ENCODE results near the gene EEA1.
"Not testable (repeated sequence)": the region's sequence is repeated elsewhere in the genome, so short reads cannot be mapped to it uniquely, and the experiment has no call there.

Gene EEA1

GRCh38 chr12:92928962-92929915 lies at the start of gene EEA1:
TSS of gene EEA1 (minus strand) at chr12:92929295. CDS start at chr12:92929066, 229 bp downstream.
- peak; percentile 89 to 94 for DNase-seq (ENCODE audit: low read depth in 1 of 2, low spot score in 1 of 2)

- DNase-seq (ENCODE audit: low read depth in 1 of 2, low spot score in 1 of 2): no peak
These were observed 49.5 kb upstream of the EEA1 start for GRCh38 chr12:92978607-92979006.

GRCh38 chr12:92977326-92977725 lies 48.2 kb upstream of the EEA1 start:
- DNase-seq (ENCODE audit: low read depth in 1 of 2, low spot score in 1 of 2): no peak

DNA sequence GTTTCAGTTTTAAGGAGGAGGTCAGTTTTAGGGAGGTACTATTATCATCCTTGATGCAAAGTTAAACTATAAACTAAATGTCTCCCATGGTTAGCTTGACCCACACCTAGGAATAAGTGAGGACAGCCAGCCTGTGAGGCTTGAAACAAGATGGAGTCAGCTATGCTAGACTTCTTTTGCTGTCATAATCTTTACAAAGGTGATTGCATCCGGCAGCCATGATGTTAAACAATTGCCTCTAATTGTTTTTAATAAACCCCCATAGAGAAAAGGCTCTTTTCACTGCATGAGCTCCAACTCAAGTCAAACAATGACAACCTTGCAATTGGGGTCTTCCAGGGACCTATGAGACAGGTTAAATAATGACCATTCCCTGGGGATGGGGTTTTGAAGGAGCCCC lies 45.7 kb upstream of the EEA1 start:
- DNase-seq (ENCODE audit: low read depth in 1 of 2, low spot score in 1 of 2): no peak

DNA sequence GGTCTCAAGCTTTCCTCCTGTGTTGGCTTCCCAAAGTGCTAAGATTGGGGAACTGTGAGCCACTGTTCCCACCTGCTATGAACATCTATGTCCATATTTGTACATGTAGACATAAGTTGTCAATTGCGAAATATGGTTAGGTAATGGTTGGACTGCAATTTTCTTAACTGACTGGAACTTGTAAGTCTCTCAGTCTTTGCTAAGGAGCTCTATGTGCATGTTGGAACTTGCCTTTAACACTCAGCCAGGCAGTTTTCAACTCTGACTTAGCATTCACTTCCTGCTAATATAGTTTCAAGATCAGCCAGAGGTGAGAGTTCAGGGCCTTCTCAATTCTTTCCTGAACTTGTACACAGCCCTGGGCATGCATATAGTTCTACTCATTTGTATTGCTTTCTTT lies 44.5 kb upstream of the EEA1 start:
- DNase-seq (ENCODE audit: low read depth in 1 of 2, low spot score in 1 of 2): no peak

GRCh38 chr12:92971859-92972524 lies 42.9 kb upstream of the EEA1 start:
- no peak for DNase-seq (ENCODE audit: low read depth in 1 of 2, low spot score in 1 of 2)

DNA sequence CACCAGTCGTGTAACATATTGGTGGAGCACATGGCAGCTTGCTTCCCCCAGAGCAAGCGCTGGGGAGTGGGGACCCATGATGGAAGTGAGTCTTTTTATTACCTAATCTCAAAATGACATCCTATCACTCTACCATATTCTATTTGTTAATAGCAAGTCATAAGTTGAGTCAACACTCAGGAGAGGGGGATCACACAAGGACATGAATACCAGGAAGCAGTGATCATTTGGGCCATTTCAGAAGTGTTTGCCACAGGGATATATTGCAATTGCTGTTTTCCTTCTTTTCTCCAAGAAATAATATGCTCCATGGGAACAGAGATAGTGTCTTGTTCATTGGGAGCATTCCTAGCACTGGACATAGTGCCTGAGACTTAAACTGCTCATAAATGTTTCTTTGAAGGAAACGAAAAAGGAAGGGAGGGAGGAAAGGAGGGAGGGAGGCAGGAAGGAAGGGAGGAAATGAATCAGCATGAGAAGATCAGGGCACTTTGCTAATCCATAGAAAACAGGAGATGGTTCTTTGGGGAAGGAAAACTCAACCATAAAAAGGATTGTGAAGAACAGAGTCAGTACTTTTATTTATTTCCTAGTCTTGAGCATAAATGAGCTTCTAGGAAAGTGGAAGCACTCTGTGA lies 39.2 kb upstream of the EEA1 start:
- no peak for DNase-seq (ENCODE audit: low read depth in 1 of 2, low spot score in 1 of 2)

DNA sequence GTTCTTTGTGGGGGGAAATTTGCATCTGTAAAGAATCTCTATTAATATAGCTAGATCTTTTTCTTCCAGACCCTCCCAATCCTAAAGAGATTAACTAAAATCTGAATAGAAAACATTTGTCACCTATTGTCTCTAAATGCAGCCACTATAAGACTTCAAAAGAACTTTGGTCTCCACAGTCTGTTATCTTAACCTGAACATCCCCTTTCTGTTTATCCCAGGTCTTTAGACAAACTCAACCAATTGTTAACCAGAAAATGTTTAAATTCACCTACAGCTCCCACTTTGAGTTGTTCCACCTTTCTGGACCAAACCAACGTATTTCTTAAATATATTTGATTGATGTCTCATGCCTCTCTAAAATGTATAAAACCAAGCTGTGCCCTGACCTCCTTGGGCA lies 35.3 kb upstream of the EEA1 start:
- not testable (repeated sequence) for DNase-seq (ENCODE audit: low read depth in 1 of 2, low spot score in 1 of 2)

GRCh38 chr12:92961949-92962348 lies 32.9 kb upstream of the EEA1 start:
- no peak for DNase-seq (ENCODE audit: low read depth in 1 of 2, low spot score in 1 of 2)

GRCh38 chr12:92955997-92956663 lies 27.0 kb upstream of the EEA1 start:
- no peak for DNase-seq (ENCODE audit: low read depth in 1 of 2, low spot score in 1 of 2)

GRCh38 chr12:92953747-92954146 lies 24.7 kb upstream of the EEA1 start:
- no peak for DNase-seq (ENCODE audit: low read depth in 1 of 2, low spot score in 1 of 2)

DNA sequence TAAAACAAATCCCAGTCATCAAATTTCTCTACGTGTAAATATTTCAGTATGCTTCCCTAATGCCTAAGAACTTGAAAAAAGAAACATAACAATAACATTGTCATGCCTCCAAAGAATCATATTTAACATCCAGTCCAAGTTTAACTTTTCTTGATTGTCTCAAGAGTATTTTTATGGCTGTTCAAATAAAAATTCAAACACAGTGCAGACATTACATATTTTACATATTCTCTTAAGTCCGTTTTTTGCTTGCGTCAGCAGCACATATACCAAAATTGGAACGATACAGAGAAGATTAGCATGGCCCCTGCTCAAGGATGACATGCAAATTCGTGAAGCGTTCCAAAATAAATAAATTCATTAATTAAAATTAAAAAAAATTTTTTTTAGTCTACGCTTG lies 23.3 kb upstream of the EEA1 start:
- DNase-seq (ENCODE audit: low read depth in 1 of 2, low spot score in 1 of 2): no peak

- DNase-seq (ENCODE audit: low read depth in 1 of 2, low spot score in 1 of 2): no peak
These were observed 21.9 kb upstream of the EEA1 start for GRCh38 chr12:92951006-92951405.

- DNase-seq (ENCODE audit: low read depth in 1 of 2, low spot score in 1 of 2): no peak
These were observed 20.9 kb upstream of the EEA1 start for GRCh38 chr12:92950011-92950410.

DNA sequence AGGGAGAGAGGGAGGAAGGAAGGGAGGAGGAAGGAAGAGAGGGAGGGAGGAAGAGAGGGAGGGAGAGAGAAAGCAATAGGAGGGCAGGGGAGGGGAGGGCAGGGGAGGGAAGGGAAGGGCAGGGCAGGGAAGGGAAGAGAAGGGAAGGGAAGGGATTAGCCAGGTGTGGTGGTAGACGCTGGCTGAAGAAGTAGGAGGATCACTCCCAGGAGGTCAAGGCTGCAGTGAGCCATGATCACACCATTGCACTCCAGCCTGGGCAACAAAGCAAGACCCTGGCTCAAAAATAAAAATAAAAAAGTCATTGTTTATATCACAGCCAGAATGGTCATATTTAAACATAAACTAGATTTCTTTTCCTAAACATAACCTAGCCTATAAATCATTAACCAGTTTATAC lies 20.4 kb upstream of the EEA1 start:
- DNase-seq (ENCODE audit: low read depth in 1 of 2, low spot score in 1 of 2): no peak

DNA sequence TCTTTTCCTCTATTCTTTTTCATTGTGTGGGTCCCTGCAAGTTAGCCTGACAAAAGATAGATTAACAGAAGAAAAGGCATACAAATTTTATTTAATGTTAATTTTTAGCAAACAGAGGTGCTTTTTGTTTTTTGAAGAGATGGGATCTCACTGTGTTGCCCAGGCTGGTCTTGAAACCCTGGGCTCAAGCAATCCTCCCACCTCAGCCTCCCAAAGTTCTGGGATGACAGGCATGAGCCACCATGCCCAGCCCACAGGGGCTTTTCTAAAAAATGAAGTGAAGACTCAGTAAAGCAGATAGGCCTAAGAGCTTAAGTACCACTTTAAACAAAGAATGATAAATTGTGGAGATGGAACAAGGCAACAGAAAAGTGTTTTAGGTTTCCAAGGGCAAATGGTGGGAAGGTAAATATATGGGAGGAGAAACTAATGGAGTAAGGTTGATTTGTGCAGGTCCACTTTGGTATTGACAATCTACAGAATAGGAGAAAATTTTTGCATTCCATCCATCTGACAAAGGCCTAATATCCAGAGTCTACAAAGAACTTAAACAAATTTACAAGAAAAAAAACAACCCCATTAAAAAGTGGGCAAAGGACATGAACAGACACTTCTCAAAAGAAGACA lies 18.6 kb upstream of the EEA1 start:
- DNase-seq (ENCODE audit: low read depth in 1 of 2, low spot score in 1 of 2): no peak

GRCh38 chr12:92945659-92946220 lies 16.6 kb upstream of the EEA1 start:
- no peak for DNase-seq (ENCODE audit: low read depth in 1 of 2, low spot score in 1 of 2)

DNA sequence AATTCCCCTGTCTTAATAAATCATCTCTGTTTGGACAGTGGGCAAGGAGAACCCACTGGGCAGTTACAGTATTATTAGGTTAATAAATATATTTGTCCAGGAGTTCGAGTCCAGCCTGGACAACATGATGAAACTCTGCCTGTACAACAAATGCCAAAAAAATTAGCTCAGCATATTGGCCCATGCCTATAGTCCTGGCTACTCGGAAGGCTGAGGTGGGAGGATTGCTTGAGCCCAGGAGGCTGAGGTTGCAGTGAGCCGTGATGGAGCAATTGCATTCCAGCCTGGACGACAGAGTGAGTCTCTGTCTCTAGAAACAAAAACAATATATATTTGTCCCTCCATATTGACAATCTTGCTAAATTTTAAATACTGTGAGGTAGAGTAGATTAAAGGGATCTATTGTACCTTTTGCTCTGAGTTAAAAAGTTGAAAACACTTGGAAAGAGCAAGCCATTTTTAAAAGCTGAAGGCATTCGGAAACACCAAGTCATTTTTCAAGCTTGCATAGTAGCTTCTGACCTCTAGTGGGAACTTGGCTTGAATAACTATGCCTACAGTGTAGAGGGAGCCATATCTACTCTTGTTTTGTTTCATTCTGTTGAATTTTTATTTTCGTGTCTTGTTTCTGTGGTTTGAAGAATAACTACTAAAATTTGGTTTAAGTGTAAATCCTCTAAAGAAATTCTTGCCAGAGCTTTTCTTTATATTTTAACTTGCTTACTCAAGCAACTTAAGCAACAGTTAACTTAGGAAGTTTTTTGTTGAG lies 14.6 kb upstream of the EEA1 start:
- no peak for DNase-seq (ENCODE audit: low read depth in 1 of 2, low spot score in 1 of 2)

GRCh38 chr12:92942905-92943304 lies 13.8 kb upstream of the EEA1 start:
- DNase-seq (ENCODE audit: low read depth in 1 of 2, low spot score in 1 of 2): no peak

DNA sequence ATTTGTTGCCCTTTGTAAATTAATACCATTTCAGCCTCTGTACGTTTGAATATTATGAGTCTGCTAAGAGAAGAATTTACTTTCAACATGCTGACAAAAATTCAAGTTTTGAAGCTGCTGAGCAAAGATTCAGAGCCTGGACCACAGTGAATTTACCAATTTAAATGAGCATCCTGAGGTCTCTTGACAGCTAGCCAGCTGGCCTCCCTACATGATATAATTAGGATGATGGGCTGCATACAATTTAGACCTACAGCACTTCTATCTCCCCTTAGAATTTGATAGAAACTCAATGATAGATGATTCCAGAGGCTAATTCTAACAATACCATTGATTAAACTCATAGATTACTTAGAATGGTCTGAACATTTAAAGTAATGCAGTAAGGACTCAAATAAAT lies 10.0 kb upstream of the EEA1 start:
- no peak for DNase-seq (ENCODE audit: low read depth in 1 of 2, low spot score in 1 of 2)
